Epithelial cell of esophagus (primary cell): ENCODE results near the gene KLHL29.

Source experiments
- DNase-seq: peaks from one replicate; pipeline ENCODE4 v3.0.0; 2010; ENCODE audit warnings: low read depth
- H3K4me3 ChIP-seq: 2 replicates; pipeline ENCODE4 v1.5.1; 2011; ENCODE audit warnings: mild to moderate bottlenecking, low read length, control low read depth
- TF ChIP-seq, protein P1 (sequence below): IDR thresholded peaks from 2 replicates; pipeline ENCODE4 v1.5.1; 2011; ENCODE audit warnings: low read depth, mild to moderate bottlenecking, low read length, control low read depth, inconsistent platforms; ENCODE audit not compliant: insufficient read depth; ENCODE audit errors: missing control alignments

The KLHL29 gene

DNA sequence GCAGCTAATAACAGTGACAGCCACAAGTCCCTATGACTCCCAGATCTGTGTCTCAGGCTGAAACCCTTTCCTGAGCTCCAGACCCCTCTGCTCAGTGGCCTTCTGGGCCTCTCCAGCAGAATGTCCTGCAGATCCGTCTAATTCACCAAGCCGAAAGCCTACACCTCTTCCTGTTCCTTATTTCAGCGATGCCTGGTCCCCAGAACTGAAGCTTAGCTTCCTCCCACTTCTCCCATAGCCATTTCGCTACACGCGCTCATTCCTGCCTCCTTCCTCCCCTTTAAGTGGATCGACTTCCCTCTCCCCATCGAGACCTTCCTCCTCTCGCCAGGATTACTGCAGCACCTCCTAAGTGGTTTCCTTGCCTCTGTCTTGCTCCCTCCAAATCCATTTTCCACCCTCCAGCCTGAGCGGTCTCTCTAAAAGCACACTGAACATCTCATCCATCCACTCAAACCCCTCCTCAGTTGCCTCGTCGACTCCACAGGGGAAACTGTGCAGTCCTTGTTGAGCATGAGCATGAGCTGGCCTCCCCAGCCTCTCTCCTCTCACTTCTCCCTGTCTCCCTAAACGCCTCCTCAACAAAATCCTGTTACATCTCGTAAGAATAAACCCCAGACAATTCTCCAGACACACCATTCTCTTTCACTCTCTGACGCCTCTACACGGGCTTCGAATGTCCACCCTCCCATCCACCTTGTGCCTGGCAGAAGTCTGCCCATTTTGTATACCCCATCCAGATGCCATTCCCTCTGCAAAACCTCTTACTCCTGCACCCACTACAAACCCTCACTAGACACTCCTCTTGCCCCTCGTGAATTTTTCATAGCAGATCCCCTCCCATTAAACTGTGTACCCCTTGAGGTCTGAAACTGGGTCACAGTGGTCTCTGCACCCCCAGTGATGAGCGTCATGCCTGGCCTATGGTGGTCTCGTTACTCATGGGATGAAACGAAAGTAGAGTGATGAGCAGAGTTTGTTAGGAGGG lies 309.4 kb downstream of the KLHL29 start:
- DNase-seq: no peak
- H3K4me3 ChIP-seq: no peak overlapping the region
- TF ChIP-seq, protein P1, sequence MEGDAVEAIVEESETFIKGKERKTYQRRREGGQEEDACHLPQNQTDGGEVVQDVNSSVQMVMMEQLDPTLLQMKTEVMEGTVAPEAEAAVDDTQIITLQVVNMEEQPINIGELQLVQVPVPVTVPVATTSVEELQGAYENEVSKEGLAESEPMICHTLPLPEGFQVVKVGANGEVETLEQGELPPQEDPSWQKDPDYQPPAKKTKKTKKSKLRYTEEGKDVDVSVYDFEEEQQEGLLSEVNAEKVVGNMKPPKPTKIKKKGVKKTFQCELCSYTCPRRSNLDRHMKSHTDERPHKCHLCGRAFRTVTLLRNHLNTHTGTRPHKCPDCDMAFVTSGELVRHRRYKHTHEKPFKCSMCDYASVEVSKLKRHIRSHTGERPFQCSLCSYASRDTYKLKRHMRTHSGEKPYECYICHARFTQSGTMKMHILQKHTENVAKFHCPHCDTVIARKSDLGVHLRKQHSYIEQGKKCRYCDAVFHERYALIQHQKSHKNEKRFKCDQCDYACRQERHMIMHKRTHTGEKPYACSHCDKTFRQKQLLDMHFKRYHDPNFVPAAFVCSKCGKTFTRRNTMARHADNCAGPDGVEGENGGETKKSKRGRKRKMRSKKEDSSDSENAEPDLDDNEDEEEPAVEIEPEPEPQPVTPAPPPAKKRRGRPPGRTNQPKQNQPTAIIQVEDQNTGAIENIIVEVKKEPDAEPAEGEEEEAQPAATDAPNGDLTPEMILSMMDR: no peak

DNA sequence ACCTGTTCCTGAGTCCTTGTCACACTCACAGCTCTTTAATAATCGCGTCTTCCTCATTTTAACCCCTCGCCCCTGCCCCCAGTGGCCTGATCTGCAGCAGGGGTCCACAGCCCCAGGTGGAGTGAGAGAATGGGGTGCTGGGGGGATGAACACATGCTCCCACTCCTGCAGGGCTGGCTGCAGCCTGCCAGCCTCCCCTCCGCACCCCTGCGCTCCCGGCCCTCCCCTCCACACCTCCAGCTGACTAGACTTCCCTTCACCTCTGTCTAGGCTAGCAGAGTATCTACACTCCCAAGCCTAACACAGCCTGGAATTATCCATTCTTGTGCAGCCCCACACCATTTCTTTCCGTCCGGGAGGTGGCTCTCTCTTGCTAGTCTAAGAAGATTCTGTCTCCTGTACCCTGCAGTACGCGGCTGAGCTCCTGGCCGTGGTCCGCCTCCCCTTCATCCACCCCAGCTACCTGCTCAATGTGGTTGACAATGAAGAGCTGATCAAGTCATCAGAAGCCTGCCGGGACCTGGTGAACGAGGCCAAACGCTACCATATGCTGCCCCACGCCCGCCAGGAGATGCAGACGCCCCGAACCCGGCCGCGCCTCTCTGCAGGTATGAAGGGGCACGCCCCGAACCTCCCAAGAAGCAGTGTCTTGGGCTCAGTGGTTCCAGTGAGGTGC lies 310.4 kb downstream of the KLHL29 start:
- TF ChIP-seq, protein P1: no peak
- no peak overlapping the region for H3K4me3 ChIP-seq
- no peak for DNase-seq

DNA sequence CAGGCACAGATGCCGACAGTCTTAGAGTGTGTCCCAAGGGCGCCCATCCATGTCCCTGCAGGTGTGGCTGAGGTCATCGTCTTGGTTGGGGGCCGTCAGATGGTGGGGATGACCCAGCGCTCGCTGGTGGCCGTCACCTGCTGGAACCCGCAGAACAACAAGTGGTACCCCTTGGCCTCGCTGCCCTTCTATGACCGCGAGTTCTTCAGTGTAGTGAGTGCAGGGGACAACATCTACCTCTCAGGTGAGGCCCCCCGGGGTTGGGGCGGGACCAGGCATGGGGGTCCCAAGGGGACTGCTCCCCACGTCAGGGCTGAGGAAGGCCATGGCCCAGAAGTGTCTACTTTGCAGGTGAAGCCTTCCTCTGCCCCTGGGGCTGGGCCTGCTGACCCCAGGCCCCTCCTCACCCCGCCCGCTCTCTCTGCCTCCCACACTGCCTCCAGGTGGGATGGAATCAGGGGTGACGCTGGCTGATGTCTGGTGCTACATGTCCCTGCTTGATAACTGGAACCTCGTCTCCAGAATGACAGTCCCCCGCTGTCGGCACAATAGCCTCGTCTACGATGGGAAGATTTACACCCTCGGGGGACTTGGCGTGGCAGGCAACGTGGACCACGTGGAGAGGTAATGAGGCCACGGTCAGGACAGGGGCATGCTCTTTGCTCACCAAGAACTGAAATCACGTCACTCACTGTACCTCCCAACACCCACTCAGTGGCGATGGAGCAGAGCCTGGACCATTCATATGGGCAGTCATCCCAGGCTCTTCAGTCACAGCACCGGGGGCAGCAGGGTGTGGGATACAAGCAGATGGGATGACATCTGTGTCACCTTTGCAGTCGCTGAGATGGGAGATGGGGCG lies 311.1 kb downstream of the KLHL29 start:
- H3K4me3 ChIP-seq: no peak overlapping the region
- no peak for DNase-seq
- TF ChIP-seq, protein P1: no peak

DNA sequence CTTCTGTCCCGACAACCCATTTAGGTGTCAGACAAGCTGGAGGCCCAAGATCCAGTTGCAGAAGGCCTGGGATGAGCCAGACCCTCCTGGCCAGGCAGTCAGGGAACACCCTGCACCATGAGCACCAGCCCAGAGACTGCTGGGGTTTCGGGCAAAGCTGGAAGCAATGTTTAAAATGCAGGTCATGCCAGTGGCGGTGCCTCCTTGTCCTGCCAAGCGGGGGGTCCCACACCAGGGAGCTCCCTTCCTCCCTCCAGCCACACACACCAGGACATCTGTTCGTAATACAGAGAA lies 311.7 kb downstream of the KLHL29 start:
- TF ChIP-seq, protein P1: no peak
- no peak for DNase-seq
- H3K4me3 ChIP-seq: no peak overlapping the region

DNA sequence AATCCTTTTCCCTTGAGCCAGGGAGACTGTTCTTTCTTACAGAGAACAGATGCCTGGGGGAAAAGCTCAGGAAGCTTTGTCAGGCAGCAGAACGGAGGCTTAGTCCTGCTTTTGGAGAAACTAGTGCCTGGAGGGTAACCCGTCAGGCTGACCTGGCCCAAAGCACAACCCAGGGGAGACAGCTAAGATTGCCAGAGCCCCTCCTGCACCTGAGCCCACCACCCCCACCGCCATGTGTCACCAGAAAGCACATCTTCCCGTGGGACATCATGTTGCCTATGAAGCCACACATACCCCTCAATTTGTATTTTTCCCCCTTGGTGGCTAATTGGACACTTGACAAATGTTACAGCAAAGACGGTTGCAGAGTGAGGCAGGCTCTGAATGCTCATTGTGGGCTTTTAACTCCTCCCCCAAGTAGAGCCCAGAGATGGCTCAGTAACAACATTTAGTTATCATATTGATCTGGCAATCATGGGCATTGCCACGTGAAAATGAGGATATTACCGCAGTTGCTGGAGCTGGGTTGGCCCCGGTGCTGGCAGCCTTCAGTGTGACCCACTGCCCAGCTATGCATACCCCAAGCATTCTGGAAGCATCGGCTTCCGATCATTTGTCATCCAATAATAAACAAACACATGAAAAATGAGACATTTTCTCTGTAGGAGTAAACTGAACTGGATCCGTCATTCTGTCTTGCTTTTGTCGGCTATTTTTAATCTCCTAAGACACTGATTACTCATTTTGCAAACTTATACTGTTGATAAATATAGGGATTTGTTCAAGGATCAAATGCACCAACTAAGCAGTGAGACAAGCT lies 312.5 kb downstream of the KLHL29 start:
- no peak for DNase-seq
- TF ChIP-seq, protein P1: no peak

DNA sequence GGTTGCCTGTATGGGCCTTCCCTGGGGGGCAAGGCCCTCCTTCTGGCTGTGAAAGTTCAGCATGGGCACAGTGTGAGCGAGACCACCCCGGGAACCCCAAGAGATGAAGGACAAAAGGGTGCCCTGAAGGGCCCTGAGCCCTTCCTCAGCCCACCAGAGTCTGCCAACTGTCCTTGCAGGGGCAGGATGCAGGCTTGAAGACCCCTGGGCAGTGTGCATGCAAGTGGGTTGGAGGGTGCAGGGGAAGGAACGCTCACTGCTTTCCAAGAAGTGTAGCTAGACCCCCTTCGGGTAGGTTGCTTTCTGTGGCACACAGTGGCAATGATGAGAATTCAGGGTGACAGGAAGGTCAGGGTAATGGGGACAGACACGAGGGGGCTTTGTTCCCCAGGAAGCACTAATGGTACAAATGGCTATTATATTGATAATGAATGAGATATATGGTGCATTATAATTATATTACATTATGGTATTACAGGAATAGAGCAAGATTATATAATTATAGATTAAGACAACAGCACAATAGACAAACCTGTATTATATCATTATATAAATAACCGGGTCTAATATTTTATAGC lies 313.2 kb downstream of the KLHL29 start:
- TF ChIP-seq, protein P1: no peak
- H3K4me3 ChIP-seq: no peak overlapping the region
- DNase-seq: no peak

More for the DNA sequence above, 312.5 kb downstream of the KLHL29 start:
- H3K4me3 ChIP-seq: no peak overlapping the region
